RWPE2 (cell line): Measurements from ENCODE around the gene PXDC1.

Experiments
- ATAC-seq: fragments of 200-7000 bp; cut with Tn5 transposase; 3 replicates; pipeline ENCODE4 v1.9.1; 2021; ENCODE audit warnings: low read depth
- DNase-seq: peaks from one replicate; pipeline ENCODE4 v3.0.0-alpha.2; 2020; ENCODE audit warnings: low spot score
- H3K27ac ChIP-seq: fragments of 450-650 bp; 2 replicates; pipeline ENCODE4 v1.5.1; 2017; ENCODE audit warnings: mild to moderate bottlenecking; ENCODE audit not compliant: poor library complexity, severe bottlenecking
- H3K27me3 ChIP-seq: fragments of 250-450 bp; sonication (Bioruptor Pico); 2 replicates; pipeline ENCODE4 v1.5.1; 2021; ENCODE audit warnings: mild to moderate bottlenecking, moderate library complexity; ENCODE audit not compliant: insufficient read depth, poor library complexity, severe bottlenecking
- H3K36me3 ChIP-seq: fragments of 250-450 bp; sonication (Bioruptor Pico); 2 replicates; pipeline ENCODE4 v1.5.1; 2020; ENCODE audit warnings: low read depth, mild to moderate bottlenecking, moderate library complexity
- H3K4me1 ChIP-seq: fragments of 250-450 bp; sonication (Bioruptor Pico); 2 replicates; pipeline ENCODE4 v1.5.1; 2021; ENCODE audit warnings: mild to moderate bottlenecking, moderate library complexity; ENCODE audit not compliant: insufficient read depth, poor library complexity, severe bottlenecking
- H3K4me3 ChIP-seq: fragments of 250-450 bp; sonication (Bioruptor Pico); 2 replicates; pipeline ENCODE4 v1.5.1; 2021; ENCODE audit warnings: mild to moderate bottlenecking, moderate library complexity; ENCODE audit not compliant: severe bottlenecking
- H3K9me3 ChIP-seq: fragments of 250-450 bp; sonication (Bioruptor Pico); 2 replicates; pipeline ENCODE4 v1.5.1; 2021; ENCODE audit warnings: mild to moderate bottlenecking, moderate library complexity; ENCODE audit not compliant: severe bottlenecking
- CTCF ChIP-seq: fragments of 450-650 bp; IDR thresholded peaks from one replicate; pipeline ENCODE4 v1.5.1; 2017; ENCODE audit warnings: mild to moderate bottlenecking, moderate library complexity; ENCODE audit not compliant: poor library complexity, severe bottlenecking

PXDC1 gene

GRCh38 chr6:3782876-3783832, 31.6 kb upstream of the PXDC1 start:
- DNase-seq (no peak), ATAC-seq (no peak)
- Histone ChIP-seq H3K27ac (no peak overlapping the region), H3K4me3 (no peak overlapping the region), H3K27me3 (no peaks in the 10 kb centered on the region), H3K36me3 (no peaks in the 10 kb centered on the region), H3K4me1 (peaks cover 32% of the 10 kb centered on the region), H3K9me3 (no peaks in the 10 kb centered on the region)
- no peak for TF ChIP-seq CTCF

- no peak overlapping the region for H3K27ac ChIP-seq
- H3K4me1 ChIP-seq: peaks cover 31% of the 10 kb centered on the region
- no peak overlapping the region for H3K4me3 ChIP-seq
- H3K27me3 ChIP-seq: no peaks in the 10 kb centered on the region
- TF ChIP-seq CTCF: no peak
- no peaks in the 10 kb centered on the region for H3K9me3 ChIP-seq
- ATAC-seq (no peak), DNase-seq (no peak)
- no peaks in the 10 kb centered on the region for H3K36me3 ChIP-seq
Observed at GRCh38 chr6:3781504-3781903, 30.0 kb upstream of the PXDC1 start.

- H3K36me3 ChIP-seq: no peaks in the 10 kb centered on the region
- H3K4me3 ChIP-seq: no peak overlapping the region
- no peaks in the 10 kb centered on the region for H3K27me3 ChIP-seq
- peaks cover 21% of the 10 kb centered on the region for H3K4me1 ChIP-seq
- H3K27ac ChIP-seq: peak overlapping the region; percentile 75
- DNase-seq (no peak), ATAC-seq (no peak)
- no peak for TF ChIP-seq CTCF
- H3K9me3 ChIP-seq: no peaks in the 10 kb centered on the region
Observed at GRCh38 chr6:3779574-3779849, 28.0 kb upstream of the PXDC1 start.

GRCh38 chr6:3778701-3779573, 27.4 kb upstream of the PXDC1 start:
- peak overlapping the region; percentile 75 for H3K27ac ChIP-seq
- DNase-seq: no peak
- TF ChIP-seq CTCF: no peak
- peaks cover 21% of the 10 kb centered on the region for H3K4me1 ChIP-seq
- no peaks in the 10 kb centered on the region for H3K27me3 ChIP-seq
- H3K4me3 ChIP-seq: no peak overlapping the region
- peak; percentile 87 for ATAC-seq
- H3K36me3 ChIP-seq: no peaks in the 10 kb centered on the region
- no peaks in the 10 kb centered on the region for H3K9me3 ChIP-seq
